BLaER1 treated with 17β-estradiol and CSF1 and Interleukin-3, amounts not matched to agents 10 nM and 100 nM (cell line): ENCODE measurements around the gene TSPYL1.

Experiments
- H3K27ac ChIP-seq, 11 experiments: shearing (Covaris generic); formaldehyde crosslinking; 2 replicates each; pipeline ENCODE4 v1.8.1; 2022
- H3K27me3 ChIP-seq, 11 experiments: shearing (Covaris generic); formaldehyde crosslinking; 2 replicates each; pipeline ENCODE4 v1.8.1; 2022
- H3K36me3 ChIP-seq, 11 experiments: shearing (Covaris generic); formaldehyde crosslinking; 2 replicates each; pipeline ENCODE4 v1.8.1; 2022
- H3K4me1 ChIP-seq, 10 experiments: shearing (Covaris generic); formaldehyde crosslinking; 2 replicates each; pipeline ENCODE4 v1.8.1; 2022
- H3K4me2 ChIP-seq, 11 experiments: shearing (Covaris generic); formaldehyde crosslinking; 2 replicates each; pipeline ENCODE4 v1.8.1; 2022
- H3K4me3 ChIP-seq, 10 experiments: shearing (Covaris generic); formaldehyde crosslinking; 2 replicates each; pipeline ENCODE4 v1.8.1; 2022
- H3K9ac ChIP-seq, 11 experiments: shearing (Covaris generic); formaldehyde crosslinking; 2 replicates each; pipeline ENCODE4 v1.8.1; 2022
- H3K9me3 ChIP-seq, 11 experiments: shearing (Covaris generic); formaldehyde crosslinking; replicated peaks in 1 of 11; 2 replicates each; pipeline ENCODE4 v1.8.1; 2022
- H4K20me1 ChIP-seq, 11 experiments: shearing (Covaris generic); formaldehyde crosslinking; 2 replicates each; pipeline ENCODE4 v1.8.1; 2022
- Cebpa-rat ChIP-seq, 11 experiments: shearing (Covaris generic); IDR thresholded peaks; 2 replicates each; pipeline ENCODE4 v1.8.1; 2022

TSPYL1 gene

GRCh38 chr6:116248577-116248976 lies 31.2 kb downstream of the TSPYL1 start:
- no peak for TF ChIP-seq Cebpa-rat (IDR thresholded peaks at IDR 0.05)
- no peaks in the 10 kb centered on the region for H3K9me3 ChIP-seq
- H3K4me3 ChIP-seq = no peak overlapping the region
- no peak overlapping the region for H3K4me2 ChIP-seq
- peaks cover 31 to 42% (median 38%) of the 10 kb centered on the region in 10 experiments for H3K4me1 ChIP-seq
- no peaks in the 10 kb centered on the region for H3K27me3 ChIP-seq
- H3K9ac ChIP-seq = no peak overlapping the region
- peaks cover 0 to 18% (median 7%) of the 10 kb centered on the region in 11 experiments; a peak in 11 of 22 replicates for H3K36me3 ChIP-seq
- H3K27ac ChIP-seq = no peak overlapping the region
- peaks cover 0 to 9% (median 0%) of the 10 kb centered on the region in 11 experiments; a peak in 4 of 22 replicates for H4K20me1 ChIP-seq

- H3K4me2 ChIP-seq = no peak overlapping the region
- TF ChIP-seq Cebpa-rat (IDR thresholded peaks at IDR 0.05) = no peak
- no peak overlapping the region for H3K27ac ChIP-seq
These were observed 32.4 kb downstream of the TSPYL1 start for GRCh38 chr6:116247285-116247684.

GRCh38 chr6:116246089-116246488 lies 33.6 kb downstream of the TSPYL1 start:
- TF ChIP-seq Cebpa-rat (IDR thresholded peaks at IDR 0.05) = no peak
- Histone ChIP-seq H3K27ac (no peak overlapping the region), H3K27me3 (no peaks in the 10 kb centered on the region), H4K20me1 (peaks cover 0 to 7% (median 0%) of the 10 kb centered on the region in 11 experiments; a peak in 4 of 22 replicates), H3K9me3 (no peaks in the 10 kb centered on the region), H3K4me3 (no peak overlapping the region), H3K36me3 (peaks cover 0 to 12% (median 0%) of the 10 kb centered on the region in 11 experiments; a peak in 6 of 22 replicates), H3K4me2 (no peak overlapping the region), H3K4me1 (peaks cover 9 to 20% (median 16%) of the 10 kb centered on the region in 10 experiments), H3K9ac (no peak overlapping the region)

More at GRCh38 chr6:116247285-116247684, 32.4 kb downstream of the TSPYL1 start:
- no peaks in the 10 kb centered on the region for H3K27me3 ChIP-seq
- H3K4me3 ChIP-seq = no peak overlapping the region
- no peaks in the 10 kb centered on the region for H3K9me3 ChIP-seq
- H4K20me1 ChIP-seq = peaks cover 0 to 9% (median 0%) of the 10 kb centered on the region in 11 experiments; a peak in 4 of 22 replicates
- H3K9ac ChIP-seq = no peak overlapping the region
- H3K36me3 ChIP-seq = peaks cover 0 to 18% (median 6%) of the 10 kb centered on the region in 11 experiments; a peak in 11 of 22 replicates
- H3K4me1 ChIP-seq = peaks cover 21 to 32% (median 28%) of the 10 kb centered on the region in 10 experiments

GRCh38 chr6:116244284-116244683 lies 35.4 kb downstream of the TSPYL1 start:
- H3K9ac ChIP-seq = no peak overlapping the region
- peaks cover 0 to 2% (median 0%) of the 10 kb centered on the region in 10 experiments; a peak in 1 of 20 replicates for H3K4me1 ChIP-seq
- H3K27ac ChIP-seq = no peak overlapping the region
- H3K4me3 ChIP-seq = no peak overlapping the region
- peaks cover 0 to 16% (median 2%) of the 10 kb centered on the region in 11 experiments; a peak in 9 of 22 replicates for H3K36me3 ChIP-seq
- no peaks in the 10 kb centered on the region for H3K27me3 ChIP-seq
- TF ChIP-seq Cebpa-rat (IDR thresholded peaks at IDR 0.05) = no peak
- no peaks in the 10 kb centered on the region for H3K9me3 ChIP-seq
- no peaks in the 10 kb centered on the region for H4K20me1 ChIP-seq
- no peak overlapping the region for H3K4me2 ChIP-seq

GRCh38 chr6:116239856-116240255 lies 39.9 kb downstream of the TSPYL1 start:
- H3K27me3 ChIP-seq = no peaks in the 10 kb centered on the region
- H3K4me1 ChIP-seq = no peaks in the 10 kb centered on the region
- H3K9ac ChIP-seq = no peak overlapping the region
- no peaks in the 10 kb centered on the region for H3K9me3 ChIP-seq
- H3K4me2 ChIP-seq = no peak overlapping the region
- no peak overlapping the region for H3K27ac ChIP-seq
- H3K36me3 ChIP-seq = peaks cover 0 to 45% (median 11%) of the 10 kb centered on the region in 11 experiments; a peak in 12 of 22 replicates
- no peak overlapping the region for H3K4me3 ChIP-seq
- TF ChIP-seq Cebpa-rat (IDR thresholded peaks at IDR 0.05) = no peak
- no peaks in the 10 kb centered on the region for H4K20me1 ChIP-seq

GRCh38 chr6:116239256-116239655 lies 40.5 kb downstream of the TSPYL1 start:
- TF ChIP-seq Cebpa-rat (IDR thresholded peaks at IDR 0.05) = no peak
- no peaks in the 10 kb centered on the region for H4K20me1 ChIP-seq
- no peak overlapping the region for H3K4me2 ChIP-seq
- no peak overlapping the region for H3K9ac ChIP-seq
- no peaks in the 10 kb centered on the region for H3K27me3 ChIP-seq
- H3K9me3 ChIP-seq = no peaks in the 10 kb centered on the region
- no peak overlapping the region for H3K27ac ChIP-seq
- peaks cover 0 to 40% (median 11%) of the 10 kb centered on the region in 11 experiments; a peak in 12 of 22 replicates for H3K36me3 ChIP-seq
- H3K4me3 ChIP-seq = no peak overlapping the region
- H3K4me1 ChIP-seq = no peaks in the 10 kb centered on the region

GRCh38 chr6:116238083-116238482 lies 41.6 kb downstream of the TSPYL1 start:
- Histone ChIP-seq H3K4me2 (no peak overlapping the region), H3K4me3 (no peak overlapping the region), H3K9me3 (no peaks in the 10 kb centered on the region), H3K36me3 (peaks cover 0 to 36% (median 11%) of the 10 kb centered on the region in 11 experiments; a peak in 12 of 22 replicates), H3K4me1 (no peaks in the 10 kb centered on the region), H4K20me1 (no peaks in the 10 kb centered on the region), H3K27me3 (no peaks in the 10 kb centered on the region), H3K27ac (no peak overlapping the region), H3K9ac (no peak overlapping the region)
- no peak for TF ChIP-seq Cebpa-rat (IDR thresholded peaks at IDR 0.05)

- no peak for TF ChIP-seq Cebpa-rat (IDR thresholded peaks at IDR 0.05)
These were observed 45.0 kb downstream of the TSPYL1 start for GRCh38 chr6:116234689-116235088.

GRCh38 chr6:116229287-116229913 lies 50.3 kb downstream of the TSPYL1 start:
- Histone ChIP-seq H3K27me3 (no peaks in the 10 kb centered on the region), H3K9ac (no peak overlapping the region), H3K4me1 (no peaks in the 10 kb centered on the region), H3K4me3 (no peak overlapping the region), H3K4me2 (no peak overlapping the region), H3K27ac (no peak overlapping the region), H3K9me3 (no peaks in the 10 kb centered on the region), H4K20me1 (no peaks in the 10 kb centered on the region), H3K36me3 (peaks cover 0 to 16% (median 0%) of the 10 kb centered on the region in 11 experiments; a peak in 5 of 22 replicates)
- TF ChIP-seq Cebpa-rat (IDR thresholded peaks at IDR 0.05) = no peak

More at GRCh38 chr6:116234689-116235088, 45.0 kb downstream of the TSPYL1 start:
- no peak overlapping the region for H3K4me3 ChIP-seq
- H4K20me1 ChIP-seq = no peaks in the 10 kb centered on the region
- no peaks in the 10 kb centered on the region for H3K4me1 ChIP-seq
- H3K9ac ChIP-seq = no peak overlapping the region
- no peaks in the 10 kb centered on the region for H3K9me3 ChIP-seq
- H3K36me3 ChIP-seq = peaks cover 0 to 36% (median 11%) of the 10 kb centered on the region in 11 experiments; a peak in 12 of 22 replicates
- H3K4me2 ChIP-seq = no peak overlapping the region
- no peak overlapping the region for H3K27ac ChIP-seq
- no peaks in the 10 kb centered on the region for H3K27me3 ChIP-seq
